ENCODE data around the gene TMEM87B.

DNA sequence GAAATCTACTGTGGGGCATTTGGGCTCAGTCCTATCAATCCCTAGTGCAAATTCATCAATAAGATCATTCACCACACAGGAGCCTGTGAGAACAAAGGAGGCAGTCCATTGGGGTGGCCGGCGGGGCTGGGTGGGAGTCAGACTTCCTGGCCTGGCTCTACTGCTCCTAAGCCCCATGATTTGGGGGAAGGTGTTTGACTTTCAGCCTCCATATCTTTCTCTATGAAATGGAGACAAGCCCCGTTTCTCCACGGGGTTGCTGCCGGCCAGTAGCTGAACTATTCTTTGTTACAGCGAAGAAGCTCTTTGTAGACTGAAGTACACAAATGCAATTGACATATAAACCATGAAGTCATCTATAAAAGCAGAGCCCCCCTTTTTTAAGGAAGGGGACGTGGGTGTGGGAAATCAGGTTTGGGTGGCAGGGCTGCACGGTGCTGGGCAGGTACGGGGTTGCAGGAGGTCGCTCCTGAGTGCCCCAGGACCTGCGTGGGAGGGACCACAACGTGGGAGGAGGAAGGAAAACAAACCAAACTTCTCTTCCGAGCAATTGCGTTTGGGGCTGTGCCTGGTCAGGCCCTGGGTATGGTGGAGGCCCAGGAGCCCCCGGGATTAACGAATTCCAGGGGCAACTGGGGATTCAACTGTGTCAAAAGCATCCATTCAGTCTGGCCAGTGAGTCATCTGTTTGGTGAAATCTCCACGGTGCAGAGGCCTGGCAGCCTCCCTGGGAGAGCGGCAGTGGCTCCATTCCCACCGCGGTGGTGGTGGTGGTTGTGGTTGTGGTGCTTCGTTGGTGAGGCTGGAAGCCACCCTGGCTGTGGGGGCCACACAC lies 101.3 kb downstream of the TMEM87B start:
- TF ChIP-seq CTCF (conservative IDR thresholded peaks at IDR 0.05): no peak
- no peak for TF ChIP-seq EZH2 (IDR thresholded peaks at IDR 0.05; ENCODE audit: low read depth)

Data from PC-9 (cell line).